ENCODE results near the gene SLC4A3.

Gene SLC4A3

GRCh38 chr2:219619235-219619634 lies 8.2 kb upstream of the SLC4A3 start:
- Histone ChIP-seq H3K4me1 (ENCODE audit: insufficient read depth, low read length) (no peaks in the 10 kb centered on the region), H3K27me3 (ENCODE audit: insufficient read depth, low read length) (peaks cover 16% of the 10 kb centered on the region), H3K36me3 (ENCODE audit: insufficient read depth, low read length) (peaks cover 16% of the 10 kb centered on the region), H3K4me3 (ENCODE audit: low read length) (no peak overlapping the region), H2AFZ (ENCODE audit: low read depth, low read length) (no peak overlapping the region), H3K9me3 (ENCODE audit: low read length) (no peaks in the 10 kb centered on the region)

- Histone ChIP-seq H3K4me1 (ENCODE audit: insufficient read depth, low read length) (no peaks in the 10 kb centered on the region), H2AFZ (ENCODE audit: low read depth, low read length) (no peak overlapping the region)
Measured at GRCh38 chr2:219620546-219620945, 6.9 kb upstream of the SLC4A3 start.

GRCh38 chr2:219621935-219622334 lies 5.5 kb upstream of the SLC4A3 start:
- no peak overlapping the region for H3K4me3 ChIP-seq (ENCODE audit: low read length)
- H2AFZ ChIP-seq (ENCODE audit: low read depth, low read length), result no peak overlapping the region
- peaks cover 35% of the 10 kb centered on the region for H3K27me3 ChIP-seq (ENCODE audit: insufficient read depth, low read length)
- no peaks in the 10 kb centered on the region for H3K36me3 ChIP-seq (ENCODE audit: insufficient read depth, low read length)
- no peaks in the 10 kb centered on the region for H3K4me1 ChIP-seq (ENCODE audit: insufficient read depth, low read length)
- H3K9me3 ChIP-seq (ENCODE audit: low read length), result no peaks in the 10 kb centered on the region

More at GRCh38 chr2:219620546-219620945, 6.9 kb upstream of the SLC4A3 start:
- Histone ChIP-seq H3K36me3 (ENCODE audit: insufficient read depth, low read length) (peaks cover 4% of the 10 kb centered on the region), H3K9me3 (ENCODE audit: low read length) (no peaks in the 10 kb centered on the region), H3K4me3 (ENCODE audit: low read length) (no peak overlapping the region), H3K27me3 (ENCODE audit: insufficient read depth, low read length) (peaks cover 26% of the 10 kb centered on the region)

GRCh38 chr2:219622472-219622871 lies 5.0 kb upstream of the SLC4A3 start:
- H3K4me1 ChIP-seq (ENCODE audit: insufficient read depth, low read length), result no peaks in the 10 kb centered on the region
- peaks cover 37% of the 10 kb centered on the region for H3K27me3 ChIP-seq (ENCODE audit: insufficient read depth, low read length)
- H3K4me3 ChIP-seq (ENCODE audit: low read length), result no peak overlapping the region
- H2AFZ ChIP-seq (ENCODE audit: low read depth, low read length), result no peak overlapping the region
- H3K36me3 ChIP-seq (ENCODE audit: insufficient read depth, low read length), result no peaks in the 10 kb centered on the region
- no peaks in the 10 kb centered on the region for H3K9me3 ChIP-seq (ENCODE audit: low read length)

- Histone ChIP-seq H3K27me3 (ENCODE audit: insufficient read depth, low read length) (peaks cover 37% of the 10 kb centered on the region), H2AFZ (ENCODE audit: low read depth, low read length) (no peak overlapping the region), H3K36me3 (ENCODE audit: insufficient read depth, low read length) (no peaks in the 10 kb centered on the region), H3K4me1 (ENCODE audit: insufficient read depth, low read length) (peaks cover 4% of the 10 kb centered on the region), H3K9me3 (ENCODE audit: low read length) (no peaks in the 10 kb centered on the region), H3K4me3 (ENCODE audit: low read length) (no peak overlapping the region)
Measured at GRCh38 chr2:219624565-219624964, 2.9 kb upstream of the SLC4A3 start.

GRCh38 chr2:219625179-219625578 lies 2.3 kb upstream of the SLC4A3 start:
- no peaks in the 10 kb centered on the region for H3K9me3 ChIP-seq (ENCODE audit: low read length)
- H2AFZ ChIP-seq (ENCODE audit: low read depth, low read length), result no peak overlapping the region
- peaks cover 37% of the 10 kb centered on the region for H3K27me3 ChIP-seq (ENCODE audit: insufficient read depth, low read length)
- H3K4me1 ChIP-seq (ENCODE audit: insufficient read depth, low read length), result peaks cover 4% of the 10 kb centered on the region
- no peak overlapping the region for H3K4me3 ChIP-seq (ENCODE audit: low read length)
- no peaks in the 10 kb centered on the region for H3K36me3 ChIP-seq (ENCODE audit: insufficient read depth, low read length)

GRCh38 chr2:219626540-219626939 lies 890 bp upstream of the SLC4A3 start:
- Histone ChIP-seq H2AFZ (ENCODE audit: low read depth, low read length) (no peak overlapping the region), H3K27me3 (ENCODE audit: insufficient read depth, low read length) (peaks cover 37% of the 10 kb centered on the region), H3K4me3 (ENCODE audit: low read length) (no peak overlapping the region), H3K9me3 (ENCODE audit: low read length) (no peaks in the 10 kb centered on the region), H3K36me3 (ENCODE audit: insufficient read depth, low read length) (no peaks in the 10 kb centered on the region), H3K4me1 (ENCODE audit: insufficient read depth, low read length) (peaks cover 4% of the 10 kb centered on the region)

- H3K36me3 ChIP-seq (ENCODE audit: insufficient read depth, low read length), result no peaks in the 10 kb centered on the region
- H3K4me3 ChIP-seq (ENCODE audit: low read length), result peak overlapping the region; percentile 50
- no peak overlapping the region for H2AFZ ChIP-seq (ENCODE audit: low read depth, low read length)
- H3K4me1 ChIP-seq (ENCODE audit: insufficient read depth, low read length), result peaks cover 4% of the 10 kb centered on the region
- peaks cover 28% of the 10 kb centered on the region for H3K27me3 ChIP-seq (ENCODE audit: insufficient read depth, low read length)
- no peaks in the 10 kb centered on the region for H3K9me3 ChIP-seq (ENCODE audit: low read length)
Measured at GRCh38 chr2:219628235-219628985, 980 bp downstream of the SLC4A3 start.

- Histone ChIP-seq H3K36me3 (ENCODE audit: insufficient read depth, low read length) (no peaks in the 10 kb centered on the region), H3K4me1 (ENCODE audit: insufficient read depth, low read length) (peaks cover 4% of the 10 kb centered on the region), H3K27me3 (ENCODE audit: insufficient read depth, low read length) (peaks cover 21% of the 10 kb centered on the region), H3K4me3 (ENCODE audit: low read length) (no peak overlapping the region), H3K9me3 (ENCODE audit: low read length) (no peaks in the 10 kb centered on the region), H2AFZ (ENCODE audit: low read depth, low read length) (no peak overlapping the region)
Measured at GRCh38 chr2:219628986-219629901, 1.8 kb downstream of the SLC4A3 start.

GRCh38 chr2:219629976-219630695 lies 2.7 kb downstream of the SLC4A3 start:
- Histone ChIP-seq H3K9me3 (ENCODE audit: low read length) (no peaks in the 10 kb centered on the region), H3K27me3 (ENCODE audit: insufficient read depth, low read length) (peaks cover 14% of the 10 kb centered on the region), H3K36me3 (ENCODE audit: insufficient read depth, low read length) (no peaks in the 10 kb centered on the region), H2AFZ (ENCODE audit: low read depth, low read length) (no peak overlapping the region), H3K4me3 (ENCODE audit: low read length) (no peak overlapping the region), H3K4me1 (ENCODE audit: insufficient read depth, low read length) (peaks cover 4% of the 10 kb centered on the region)

GRCh38 chr2:219630770-219631405 lies 3.5 kb downstream of the SLC4A3 start:
- H3K27me3 ChIP-seq (ENCODE audit: insufficient read depth, low read length), result peaks cover 11% of the 10 kb centered on the region
- no peaks in the 10 kb centered on the region for H3K9me3 ChIP-seq (ENCODE audit: low read length)
- no peaks in the 10 kb centered on the region for H3K36me3 ChIP-seq (ENCODE audit: insufficient read depth, low read length)
- H2AFZ ChIP-seq (ENCODE audit: low read depth, low read length), result no peak overlapping the region
- H3K4me3 ChIP-seq (ENCODE audit: low read length), result no peak overlapping the region
- H3K4me1 ChIP-seq (ENCODE audit: insufficient read depth, low read length), result peaks cover 4% of the 10 kb centered on the region

- H3K36me3 ChIP-seq (ENCODE audit: insufficient read depth, low read length), result no peaks in the 10 kb centered on the region
- peaks cover 4% of the 10 kb centered on the region for H3K4me1 ChIP-seq (ENCODE audit: insufficient read depth, low read length)
- H2AFZ ChIP-seq (ENCODE audit: low read depth, low read length), result no peak overlapping the region
- no peaks in the 10 kb centered on the region for H3K9me3 ChIP-seq (ENCODE audit: low read length)
- H3K4me3 ChIP-seq (ENCODE audit: low read length), result no peak overlapping the region
- H3K27me3 ChIP-seq (ENCODE audit: insufficient read depth, low read length), result peaks cover 7% of the 10 kb centered on the region
Measured at GRCh38 chr2:219631406-219631891, 4.0 kb downstream of the SLC4A3 start.

All from neuron (in vitro differentiated cells).